Activated CD4-positive, alpha-beta T cell treated with anti-CD3 and anti-CD28 coated beads, Interleukin-10, Interleukin-2, amounts not matched to agents 100 ng/mL and 50 ng/mL, durations not matched to agents 16 hours and 8 hours (primary cell): Measurements from ENCODE around the gene MMP26.

Source experiments
- DNase-seq: peaks from one replicate; pipeline ENCODE4 v3.0.0-alpha.2; 2020

Gene MMP26

GRCh38 chr11:4727171-4727570 lies 22.6 kb downstream of the MMP26 start:
- DNase-seq = no peak

GRCh38 chr11:4740735-4741134 lies 36.2 kb downstream of the MMP26 start:
- no peak for DNase-seq

GRCh38 chr11:4748438-4748837 lies 43.9 kb downstream of the MMP26 start:
- no peak for DNase-seq

GRCh38 chr11:4751201-4751600 lies 46.6 kb downstream of the MMP26 start:
- no peak for DNase-seq
